ENCODE data around the gene CDC16.

The CDC16 gene

DNA sequence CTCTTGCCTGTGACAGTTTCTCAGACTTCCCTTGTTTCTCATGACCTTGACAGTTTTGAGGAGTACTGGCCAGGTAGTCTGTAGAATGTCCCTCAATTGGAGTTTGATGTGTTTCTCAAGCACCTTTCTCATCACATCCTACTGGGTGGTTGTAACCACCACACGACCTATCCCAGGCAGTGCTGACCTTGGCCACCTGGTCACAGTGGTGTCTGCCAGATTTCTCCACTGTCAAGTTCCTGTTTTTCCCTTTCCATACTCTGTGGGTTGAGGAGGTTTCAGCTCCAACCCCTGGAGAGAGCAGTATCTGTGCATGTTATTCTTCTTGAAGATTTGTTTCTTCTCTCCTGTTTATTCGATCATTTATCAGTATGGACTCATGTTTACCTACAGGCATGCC lies 38.3 kb downstream of the CDC16 start:
- no peak for DNase-seq (ENCODE audit: extremely low read depth, low read depth)

DNA sequence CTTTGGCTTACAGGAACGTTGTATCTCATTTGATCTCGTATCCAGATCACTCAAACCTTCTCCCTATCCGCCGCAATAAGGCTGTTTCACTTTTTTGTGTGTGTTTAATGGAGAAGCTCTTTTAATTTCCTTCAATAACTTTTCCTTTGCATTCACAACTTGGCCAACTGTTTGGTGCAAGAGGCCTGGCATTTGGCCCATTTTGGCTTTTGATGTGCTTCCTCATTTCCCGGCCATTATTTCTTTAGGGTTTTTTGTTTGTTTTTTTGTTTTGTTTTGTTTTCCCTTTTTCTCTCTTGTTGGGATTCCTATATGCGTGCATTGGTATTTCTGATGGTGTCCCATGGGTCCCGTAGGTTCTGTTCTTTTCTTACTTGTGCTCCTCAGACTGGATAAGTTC lies 40.6 kb downstream of the CDC16 start:
- TF ChIP-seq, protein P1, sequence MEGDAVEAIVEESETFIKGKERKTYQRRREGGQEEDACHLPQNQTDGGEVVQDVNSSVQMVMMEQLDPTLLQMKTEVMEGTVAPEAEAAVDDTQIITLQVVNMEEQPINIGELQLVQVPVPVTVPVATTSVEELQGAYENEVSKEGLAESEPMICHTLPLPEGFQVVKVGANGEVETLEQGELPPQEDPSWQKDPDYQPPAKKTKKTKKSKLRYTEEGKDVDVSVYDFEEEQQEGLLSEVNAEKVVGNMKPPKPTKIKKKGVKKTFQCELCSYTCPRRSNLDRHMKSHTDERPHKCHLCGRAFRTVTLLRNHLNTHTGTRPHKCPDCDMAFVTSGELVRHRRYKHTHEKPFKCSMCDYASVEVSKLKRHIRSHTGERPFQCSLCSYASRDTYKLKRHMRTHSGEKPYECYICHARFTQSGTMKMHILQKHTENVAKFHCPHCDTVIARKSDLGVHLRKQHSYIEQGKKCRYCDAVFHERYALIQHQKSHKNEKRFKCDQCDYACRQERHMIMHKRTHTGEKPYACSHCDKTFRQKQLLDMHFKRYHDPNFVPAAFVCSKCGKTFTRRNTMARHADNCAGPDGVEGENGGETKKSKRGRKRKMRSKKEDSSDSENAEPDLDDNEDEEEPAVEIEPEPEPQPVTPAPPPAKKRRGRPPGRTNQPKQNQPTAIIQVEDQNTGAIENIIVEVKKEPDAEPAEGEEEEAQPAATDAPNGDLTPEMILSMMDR (IDR thresholded peaks at IDR 0.05; ENCODE audit: low read depth, low read length): no peak
- no peak for DNase-seq (ENCODE audit: extremely low read depth, low read depth)

More for the DNA sequence above, 38.3 kb downstream of the CDC16 start:
- TF ChIP-seq, protein P1 (IDR thresholded peaks at IDR 0.05; ENCODE audit: low read depth, low read length): no peak

DNA sequence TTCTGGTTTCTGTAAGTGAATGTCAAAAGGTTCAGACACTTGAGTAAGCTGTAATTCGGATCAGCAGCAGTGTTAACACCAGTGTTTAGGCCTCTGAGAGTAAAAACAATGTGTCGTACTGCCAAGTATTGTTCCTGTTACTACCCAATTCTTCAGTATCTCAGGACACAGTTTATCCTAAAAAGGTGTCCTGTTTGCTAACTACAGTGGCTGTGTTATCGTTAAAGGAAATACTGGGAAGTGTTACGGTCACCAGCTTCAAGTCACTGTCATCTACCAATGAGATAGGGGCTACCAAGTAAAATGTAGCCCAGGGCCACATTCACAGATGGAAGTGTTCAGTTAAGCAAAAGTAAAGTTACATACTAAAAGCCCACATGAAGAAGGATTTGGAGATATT lies 44.4 kb downstream of the CDC16 start:
- DNase-seq (ENCODE audit: extremely low read depth, low read depth): no peak
- TF ChIP-seq, protein P1 (IDR thresholded peaks at IDR 0.05; ENCODE audit: low read depth, low read length): no peak

DNA sequence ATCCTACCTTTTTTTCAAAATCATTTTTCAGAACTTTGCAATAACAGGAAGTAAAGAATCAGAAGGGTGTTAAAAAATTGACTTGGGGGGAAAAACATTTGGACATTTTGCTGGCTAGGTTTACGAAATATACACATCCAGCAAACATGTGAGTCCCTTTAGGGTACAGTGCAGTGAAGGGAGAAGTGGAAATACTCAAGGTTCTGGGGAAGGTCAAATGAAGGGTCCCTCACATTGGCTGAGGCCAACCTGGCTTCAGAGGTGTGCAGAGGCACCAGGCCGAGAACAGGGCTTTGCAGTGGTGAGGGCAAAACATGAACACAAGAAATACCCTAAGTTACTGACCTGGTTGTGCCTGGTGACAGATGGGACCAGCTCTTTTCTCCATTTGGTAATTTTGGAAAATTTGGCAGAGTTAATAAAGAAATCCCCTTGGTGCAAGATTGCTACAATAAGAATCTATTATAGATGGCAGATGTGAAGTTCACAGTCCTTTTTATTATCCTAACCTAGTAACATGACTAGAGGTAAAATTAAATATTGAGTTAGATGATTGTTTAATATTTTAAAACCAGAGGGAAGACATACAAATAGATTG lies 45.2 kb downstream of the CDC16 start:
- no peak for DNase-seq (ENCODE audit: extremely low read depth, low read depth)
- TF ChIP-seq, protein P1 (IDR thresholded peaks at IDR 0.05; ENCODE audit: low read depth, low read length): no peak

DNA sequence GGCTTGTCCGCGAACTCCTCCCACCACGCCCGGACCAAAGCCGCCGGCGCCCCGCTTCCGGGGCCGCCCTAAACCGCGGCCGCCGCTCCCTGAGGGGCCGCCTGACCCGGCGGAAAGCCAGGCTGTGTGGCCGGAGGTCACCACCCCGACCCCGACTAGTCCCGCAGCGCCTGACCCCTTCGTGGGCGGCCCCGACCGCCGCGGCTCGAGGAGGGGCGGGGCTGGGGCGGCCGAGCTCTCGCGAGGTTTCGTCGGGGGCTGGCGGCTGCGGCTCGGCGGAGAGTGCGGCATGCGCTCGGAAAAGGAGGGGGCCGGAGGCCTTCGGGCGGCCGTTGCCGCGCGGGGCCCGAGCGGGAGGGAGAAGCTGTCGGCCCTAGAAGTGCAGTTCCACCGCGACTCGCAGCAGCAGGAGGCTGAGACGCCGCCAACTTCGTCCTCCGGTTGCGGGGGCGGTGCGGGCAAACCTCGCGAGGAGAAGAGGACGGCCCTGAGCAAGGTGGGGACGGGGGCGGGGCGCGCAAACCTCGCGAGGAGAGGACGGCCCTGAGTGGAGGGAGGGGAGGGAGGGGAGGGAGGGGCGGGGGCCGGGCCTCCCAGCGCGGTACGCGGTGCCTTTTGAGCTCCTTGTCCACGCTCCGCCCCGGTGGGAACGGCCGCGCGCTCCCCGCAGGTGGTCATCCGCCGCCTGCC lies 46.8 kb downstream of the CDC16 start, which contains the start of gene UPF3A:
Gene UPF3A (plus strand): TSS at position 251 of the 690 bp plus-strand sequence. CDS start 39 bp downstream, at position 290.
- DNase-seq (ENCODE audit: extremely low read depth, low read depth): peak; percentile 84
- TF ChIP-seq, protein P1 (IDR thresholded peaks at IDR 0.05; ENCODE audit: low read depth, low read length): no peak

DNA sequence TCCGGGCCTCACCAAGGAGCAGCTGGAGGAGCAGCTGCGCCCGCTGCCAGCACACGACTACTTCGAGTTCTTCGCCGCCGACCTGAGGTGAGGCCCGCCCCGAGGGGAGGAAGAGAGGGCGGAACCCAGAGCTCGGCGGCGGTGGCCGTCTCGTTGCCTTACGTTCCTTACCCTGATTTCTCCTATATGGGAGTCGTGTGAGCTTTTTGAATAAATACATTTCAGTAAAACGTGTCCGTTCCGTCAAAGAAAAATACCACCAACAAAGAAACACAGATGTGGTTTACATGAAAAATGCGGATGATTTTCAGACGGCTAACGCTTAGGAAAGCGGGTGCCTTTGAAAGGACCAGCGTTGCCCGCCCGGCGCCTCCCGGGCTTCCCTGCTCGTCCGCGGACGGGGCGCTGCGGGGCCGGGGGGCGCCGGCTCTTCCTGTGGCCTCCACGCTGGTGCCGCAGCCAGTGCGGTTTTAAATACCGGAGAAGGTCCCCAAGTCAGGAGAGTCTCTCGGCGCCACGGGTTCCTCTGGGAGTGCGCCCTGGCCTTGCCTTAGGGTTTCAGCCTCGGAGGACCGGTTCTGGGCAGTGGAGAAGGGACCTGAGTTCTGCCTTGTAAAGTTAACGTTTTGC lies 47.5 kb downstream of the CDC16 start:
- TF ChIP-seq, protein P1 (IDR thresholded peaks at IDR 0.05; ENCODE audit: low read depth, low read length): no peak
- peak; percentile 22 for DNase-seq (ENCODE audit: extremely low read depth, low read depth)

DNA sequence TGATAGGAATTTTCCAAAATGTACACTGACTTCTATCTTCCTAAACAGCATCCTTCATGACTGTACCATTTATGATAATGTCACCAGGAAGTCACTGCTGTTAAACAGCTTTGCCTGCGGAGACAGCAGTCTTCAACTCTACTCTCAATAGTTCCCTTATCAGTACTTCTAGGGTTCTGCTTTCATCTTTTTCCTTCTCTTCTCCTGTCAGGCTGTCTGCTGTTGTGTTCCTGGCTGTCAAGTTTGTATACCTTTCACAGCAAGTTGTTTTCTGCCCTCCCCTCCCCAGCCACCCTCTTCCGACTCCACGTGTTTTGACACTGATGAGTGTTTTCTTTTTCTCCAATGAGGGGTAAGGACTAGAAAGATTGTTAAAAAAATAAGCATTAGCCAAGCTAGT lies 48.9 kb downstream of the CDC16 start:
- no peak for DNase-seq (ENCODE audit: extremely low read depth, low read depth)
- TF ChIP-seq, protein P1 (IDR thresholded peaks at IDR 0.05; ENCODE audit: low read depth, low read length): no peak
